Measurements from ENCODE around the gene GPR31.

DNA sequence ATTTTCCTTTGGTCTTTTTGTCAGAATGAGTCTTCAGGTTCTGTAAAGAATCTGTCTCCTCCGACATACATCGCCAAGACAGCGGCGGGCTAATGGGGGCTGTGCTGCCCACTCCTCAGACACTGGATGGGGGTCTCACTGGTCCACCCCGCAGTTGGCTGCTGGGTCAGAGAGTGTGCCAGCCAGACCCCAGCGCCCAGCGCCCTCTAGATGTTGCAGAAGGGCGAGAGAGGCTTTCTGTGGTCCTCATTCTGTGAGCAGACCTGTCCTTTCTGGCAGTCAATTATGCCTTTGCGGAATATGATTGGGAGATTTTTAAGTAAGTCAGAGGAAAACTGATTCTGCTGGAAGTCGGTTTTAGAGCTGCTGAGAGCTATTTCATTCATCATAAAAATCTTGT lies 42.7 kb downstream of the GPR31 start:
- TF ChIP-seq, protein P1, sequence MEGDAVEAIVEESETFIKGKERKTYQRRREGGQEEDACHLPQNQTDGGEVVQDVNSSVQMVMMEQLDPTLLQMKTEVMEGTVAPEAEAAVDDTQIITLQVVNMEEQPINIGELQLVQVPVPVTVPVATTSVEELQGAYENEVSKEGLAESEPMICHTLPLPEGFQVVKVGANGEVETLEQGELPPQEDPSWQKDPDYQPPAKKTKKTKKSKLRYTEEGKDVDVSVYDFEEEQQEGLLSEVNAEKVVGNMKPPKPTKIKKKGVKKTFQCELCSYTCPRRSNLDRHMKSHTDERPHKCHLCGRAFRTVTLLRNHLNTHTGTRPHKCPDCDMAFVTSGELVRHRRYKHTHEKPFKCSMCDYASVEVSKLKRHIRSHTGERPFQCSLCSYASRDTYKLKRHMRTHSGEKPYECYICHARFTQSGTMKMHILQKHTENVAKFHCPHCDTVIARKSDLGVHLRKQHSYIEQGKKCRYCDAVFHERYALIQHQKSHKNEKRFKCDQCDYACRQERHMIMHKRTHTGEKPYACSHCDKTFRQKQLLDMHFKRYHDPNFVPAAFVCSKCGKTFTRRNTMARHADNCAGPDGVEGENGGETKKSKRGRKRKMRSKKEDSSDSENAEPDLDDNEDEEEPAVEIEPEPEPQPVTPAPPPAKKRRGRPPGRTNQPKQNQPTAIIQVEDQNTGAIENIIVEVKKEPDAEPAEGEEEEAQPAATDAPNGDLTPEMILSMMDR (IDR thresholded peaks at IDR 0.05) = no peak
- TF ChIP-seq POLR2AphosphoS5 (IDR thresholded peaks at IDR 0.05) (no peak), POLR2A (IDR thresholded peaks at IDR 0.05) (no peak)

All from suprapubic skin (tissue), 4 donors.